Muscle layer of colon (tissue), 2 donors: ENCODE data around the gene GATA2.

Experiments
- H3K27ac ChIP-seq: one replicate; pipeline ENCODE4 v1.7.0; 2013; ENCODE audit warnings: low read depth, mild to moderate bottlenecking, low read length, moderate library complexity
- H3K27me3 ChIP-seq, 2 donors: one replicate each; pipeline ENCODE4 v1.7.0; 2013; ENCODE audit warnings: low read length in 2 of 2, mild to moderate bottlenecking in 2 of 2; ENCODE audit not compliant: insufficient read depth in 2 of 2, control insufficient read depth in 1 of 2
- H3K36me3 ChIP-seq: one replicate; pipeline ENCODE4 v1.7.0; 2013; ENCODE audit warnings: mild to moderate bottlenecking, low read length; ENCODE audit not compliant: insufficient read depth
- H3K4me1 ChIP-seq: one replicate; pipeline ENCODE4 v1.7.0; 2013; ENCODE audit warnings: mild to moderate bottlenecking, low read length; ENCODE audit not compliant: insufficient read depth
- H3K4me3 ChIP-seq, 2 donors: one replicate each; pipeline ENCODE4 v1.7.0; 2013; ENCODE audit warnings: low read length in 2 of 2, low read depth in 1 of 2, mild to moderate bottlenecking in 1 of 2, moderate library complexity in 1 of 2
- H3K9ac ChIP-seq: one replicate; pipeline ENCODE4 v1.7.0; 2013; ENCODE audit warnings: low read length
- H3K9me3 ChIP-seq: one replicate; pipeline ENCODE4 v1.7.0; 2013; ENCODE audit warnings: mild to moderate bottlenecking, low read length
- donor health status: abdominal sarcoma.
- donor health status: Adenocarcinoma of cecum.

The GATA2 gene

GRCh38 chr3:128492671-128493569 is at the start of gene GATA2:
TSS of gene GATA2 (minus strand) at chr3:128493201. CDS start at chr3:128487031, 6,170 bp downstream.
- no peak within 1 kb of the TSS for H3K27ac ChIP-seq
- no peak within 1 kb of the TSS for H3K4me3 ChIP-seq
- no peaks in the 10 kb centered on the region for H3K9me3 ChIP-seq
- H3K9ac ChIP-seq: no peak within 1 kb of the TSS
- peaks cover 66 to 95% of the 10 kb centered on the region in 2 donors for H3K27me3 ChIP-seq
- H3K36me3 ChIP-seq: no peaks in the 10 kb centered on the region
- peaks cover 35% of the 10 kb centered on the region for H3K4me1 ChIP-seq

GRCh38 chr3:128541246-128541645 is 48.2 kb upstream of the GATA2 start:
- H3K4me3 ChIP-seq: no peak overlapping the region
- no peaks in the 10 kb centered on the region for H3K4me1 ChIP-seq
- H3K36me3 ChIP-seq: no peaks in the 10 kb centered on the region
- no peak overlapping the region for H3K27ac ChIP-seq
- H3K27me3 ChIP-seq: no peaks in the 10 kb centered on the region
- no peak overlapping the region for H3K9ac ChIP-seq
- H3K9me3 ChIP-seq: no peaks in the 10 kb centered on the region

GRCh38 chr3:128539376-128539775 is 46.4 kb upstream of the GATA2 start:
- no peak overlapping the region for H3K27ac ChIP-seq
- H3K27me3 ChIP-seq: no peaks in the 10 kb centered on the region
- no peaks in the 10 kb centered on the region for H3K36me3 ChIP-seq
- no peaks in the 10 kb centered on the region for H3K4me1 ChIP-seq
- no peak overlapping the region for H3K4me3 ChIP-seq
- no peak overlapping the region for H3K9ac ChIP-seq
- H3K9me3 ChIP-seq: no peaks in the 10 kb centered on the region

GRCh38 chr3:128537091-128537703 is 44.2 kb upstream of the GATA2 start:
- Histone ChIP-seq H3K9me3 (no peaks in the 10 kb centered on the region), H3K27ac (no peak overlapping the region), H3K27me3 (no peaks in the 10 kb centered on the region), H3K4me1 (no peaks in the 10 kb centered on the region), H3K36me3 (no peaks in the 10 kb centered on the region), H3K9ac (no peak overlapping the region), H3K4me3 (no peak overlapping the region)

- Histone ChIP-seq H3K4me1 (no peaks in the 10 kb centered on the region), H3K9ac (no peak overlapping the region), H3K27me3 (no peaks in the 10 kb centered on the region), H3K4me3 (no peak overlapping the region), H3K36me3 (no peaks in the 10 kb centered on the region), H3K9me3 (no peaks in the 10 kb centered on the region), H3K27ac (no peak overlapping the region)
Observed at GRCh38 chr3:128532012-128532983, 39.3 kb upstream of the GATA2 start.

- Histone ChIP-seq H3K4me1 (no peaks in the 10 kb centered on the region), H3K9ac (no peak overlapping the region), H3K9me3 (no peaks in the 10 kb centered on the region), H3K4me3 (no peak overlapping the region), H3K36me3 (no peaks in the 10 kb centered on the region), H3K27ac (no peak overlapping the region), H3K27me3 (peaks cover 4 to 6% of the 10 kb centered on the region in 2 donors)
Observed at GRCh38 chr3:128524374-128525299, 31.6 kb upstream of the GATA2 start.

GRCh38 chr3:128523591-128523990 is 30.6 kb upstream of the GATA2 start:
- no peak overlapping the region for H3K27ac ChIP-seq
- H3K36me3 ChIP-seq: no peaks in the 10 kb centered on the region
- no peaks in the 10 kb centered on the region for H3K9me3 ChIP-seq
- peaks cover 4 to 6% of the 10 kb centered on the region in 2 donors for H3K27me3 ChIP-seq
- no peak overlapping the region for H3K4me3 ChIP-seq
- no peaks in the 10 kb centered on the region for H3K4me1 ChIP-seq
- no peak overlapping the region for H3K9ac ChIP-seq

- Histone ChIP-seq H3K27ac (no peak overlapping the region), H3K4me1 (no peaks in the 10 kb centered on the region), H3K4me3 (no peak overlapping the region), H3K9ac (no peak overlapping the region), H3K36me3 (no peaks in the 10 kb centered on the region), H3K27me3 (peaks cover 4 to 14% of the 10 kb centered on the region in 2 donors), H3K9me3 (no peaks in the 10 kb centered on the region)
Observed at GRCh38 chr3:128521715-128522114, 28.7 kb upstream of the GATA2 start.

- Histone ChIP-seq H3K27ac (no peak overlapping the region), H3K4me3 (no peak overlapping the region), H3K4me1 (no peaks in the 10 kb centered on the region), H3K36me3 (no peaks in the 10 kb centered on the region), H3K9me3 (peaks cover 6% of the 10 kb centered on the region), H3K9ac (no peak overlapping the region), H3K27me3 (peaks cover 4 to 14% of the 10 kb centered on the region in 2 donors)
Observed at GRCh38 chr3:128518587-128519490, 25.8 kb upstream of the GATA2 start.

- Histone ChIP-seq H3K27me3 (peaks cover 4 to 9% of the 10 kb centered on the region in 2 donors), H3K36me3 (no peaks in the 10 kb centered on the region), H3K4me1 (no peaks in the 10 kb centered on the region), H3K27ac (no peak overlapping the region), H3K9ac (no peak overlapping the region), H3K4me3 (no peak overlapping the region), H3K9me3 (peaks cover 11% of the 10 kb centered on the region)
Observed at GRCh38 chr3:128517648-128518047, 24.6 kb upstream of the GATA2 start.
